Smooth muscle cell (in vitro differentiated cells): ENCODE data around the gene BFSP1. TPM values are rescaled to one million over a fixed set of nuclear protein-coding genes. Genes with fewer than 3 reads are reported as not detected.

Experiments used
- DNase-seq: peaks from one replicate; lab custom pipeline; 2025; ENCODE audit not compliant: unreplicated experiment; lab: John Stamatoyannopoulos, UW
- H2AFZ ChIP-seq: fragments of 200-600 bp; sonication (generic); 2 replicates; pipeline ENCODE4 v1.6.0; 2016; ENCODE audit warnings: antibody characterized with exemption, low read depth, mild to moderate bottlenecking
- H3F3A ChIP-seq: fragments of 200-600 bp; sonication (generic); 2 replicates; pipeline ENCODE4 v1.6.0; 2017; ENCODE audit warnings: antibody characterized with exemption, low read depth
- H3K27ac ChIP-seq: fragments of 200-600 bp; sonication (generic); 2 replicates; pipeline ENCODE4 v1.5.1; 2016; ENCODE audit warnings: low read depth, mild to moderate bottlenecking
- H3K27me3 ChIP-seq: fragments of 200-600 bp; sonication (generic); 2 replicates; pipeline ENCODE4 v1.6.1; 2016; ENCODE audit warnings: low read depth, mild to moderate bottlenecking
- H3K36me3 ChIP-seq: fragments of 200-600 bp; sonication (generic); 2 replicates; pipeline ENCODE4 v1.5.1; 2016; ENCODE audit warnings: low read depth
- H3K4me1 ChIP-seq: fragments of 200-600 bp; sonication (generic); 2 replicates; pipeline ENCODE4 v1.5.1; 2016; ENCODE audit warnings: low read depth
- H3K4me2 ChIP-seq: fragments of 200-600 bp; sonication (generic); 2 replicates; pipeline ENCODE4 v1.6.0; 2016; ENCODE audit warnings: mild to moderate bottlenecking
- H3K4me3 ChIP-seq: fragments of 200-600 bp; sonication (generic); 2 replicates; pipeline ENCODE4 v1.5.1; 2016; ENCODE audit warnings: mild to moderate bottlenecking
- H3K79me2 ChIP-seq: fragments of 200-600 bp; sonication (generic); 2 replicates; pipeline ENCODE4 v1.6.0; 2016; ENCODE audit warnings: low read depth, mild to moderate bottlenecking
- H3K9ac ChIP-seq: fragments of 200-600 bp; sonication (generic); 2 replicates; pipeline ENCODE4 v1.6.0; 2016; ENCODE audit warnings: low read depth
- H3K9me3 ChIP-seq: fragments of 200-600 bp; sonication (generic); replicated peaks from 2 replicates; pipeline ENCODE4 v1.5.1; 2016; ENCODE audit warnings: low read depth
- H4K20me1 ChIP-seq: fragments of 200-600 bp; sonication (generic); 2 replicates; pipeline ENCODE4 v1.6.0; 2016; ENCODE audit warnings: low read depth
- WGBS: methylation state at CpG from one replicate; pipeline ENCODE4 v1.1.7; 2016; ENCODE audit warnings: low lambda C conversion rate; 5-methylcytosine and 5-hydroxymethylcytosine counted together
- polyA plus RNA-seq: library from polyadenylated mRNA; unstranded; fragments of >200 nt; fragmentation: Nextera tagmentation; extraction: Ambion mirVana; gene quantifications from 2 replicates; pipeline ENCODE4 v1.2.1, GENCODE V29; 2016
- total RNA-seq: library from RNA; depleted of rRNA; stranded (reverse); fragments of >200 nt; gene quantifications from 2 replicates; pipeline ENCODE4 v1.2.3, GENCODE V29; 2014
- TF ChIP-seq, protein P1 (sequence below): fragments of 200-600 bp; sonication (generic); IDR thresholded peaks from 2 replicates; pipeline ENCODE4 v1.5.1; 2017; ENCODE audit warnings: borderline replicate concordance, mild to moderate bottlenecking, antibody characterized with exemption; ENCODE audit not compliant: insufficient read depth, poor library complexity, severe bottlenecking

Gene BFSP1
- total and polyA plus RNA-seq, 2 experiments from 2014 or later = 0.76 to 1.6 TPM

DNA sequence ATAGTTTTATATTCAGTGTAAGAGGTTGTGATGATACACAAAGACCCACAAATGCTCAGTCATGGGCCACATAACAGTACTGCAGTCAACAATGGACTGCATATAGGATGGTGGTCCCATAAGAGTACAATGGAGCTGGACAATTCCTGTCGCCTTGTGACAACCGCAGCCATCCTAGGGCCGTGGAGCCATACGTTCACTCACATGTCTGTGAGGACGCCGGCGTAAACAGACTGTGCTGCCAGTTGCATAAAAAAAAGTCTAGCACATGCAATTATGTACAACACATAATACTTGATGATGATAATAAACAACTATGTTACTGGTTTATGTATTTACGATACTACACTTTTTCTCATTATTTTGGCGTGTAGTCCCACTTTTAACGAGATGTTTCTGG, 30.9 kb downstream of the BFSP1 start:
- WGBS = 84% methylated on average over 10 of the region's 10 CpGs
- H3K27me3 ChIP-seq = no peaks in the 10 kb centered on the region
- no peaks in the 10 kb centered on the region for H3K4me1 ChIP-seq
- no peak overlapping the region for H3K27ac ChIP-seq
- TF ChIP-seq, protein P1, sequence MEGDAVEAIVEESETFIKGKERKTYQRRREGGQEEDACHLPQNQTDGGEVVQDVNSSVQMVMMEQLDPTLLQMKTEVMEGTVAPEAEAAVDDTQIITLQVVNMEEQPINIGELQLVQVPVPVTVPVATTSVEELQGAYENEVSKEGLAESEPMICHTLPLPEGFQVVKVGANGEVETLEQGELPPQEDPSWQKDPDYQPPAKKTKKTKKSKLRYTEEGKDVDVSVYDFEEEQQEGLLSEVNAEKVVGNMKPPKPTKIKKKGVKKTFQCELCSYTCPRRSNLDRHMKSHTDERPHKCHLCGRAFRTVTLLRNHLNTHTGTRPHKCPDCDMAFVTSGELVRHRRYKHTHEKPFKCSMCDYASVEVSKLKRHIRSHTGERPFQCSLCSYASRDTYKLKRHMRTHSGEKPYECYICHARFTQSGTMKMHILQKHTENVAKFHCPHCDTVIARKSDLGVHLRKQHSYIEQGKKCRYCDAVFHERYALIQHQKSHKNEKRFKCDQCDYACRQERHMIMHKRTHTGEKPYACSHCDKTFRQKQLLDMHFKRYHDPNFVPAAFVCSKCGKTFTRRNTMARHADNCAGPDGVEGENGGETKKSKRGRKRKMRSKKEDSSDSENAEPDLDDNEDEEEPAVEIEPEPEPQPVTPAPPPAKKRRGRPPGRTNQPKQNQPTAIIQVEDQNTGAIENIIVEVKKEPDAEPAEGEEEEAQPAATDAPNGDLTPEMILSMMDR = no peak
- H3K4me2 ChIP-seq = no peak overlapping the region
- no peak overlapping the region for H3K9ac ChIP-seq
- DNase-seq = no peak
- no peaks in the 10 kb centered on the region for H3K36me3 ChIP-seq
- H2AFZ ChIP-seq = no peak overlapping the region
- no peaks in the 10 kb centered on the region for H3K79me2 ChIP-seq
- no peak overlapping the region for H3K4me3 ChIP-seq
- H3K9me3 ChIP-seq = no peaks in the 10 kb centered on the region
- H4K20me1 ChIP-seq = no peaks in the 10 kb centered on the region
- no peaks in the 10 kb centered on the region for H3F3A ChIP-seq

DNA sequence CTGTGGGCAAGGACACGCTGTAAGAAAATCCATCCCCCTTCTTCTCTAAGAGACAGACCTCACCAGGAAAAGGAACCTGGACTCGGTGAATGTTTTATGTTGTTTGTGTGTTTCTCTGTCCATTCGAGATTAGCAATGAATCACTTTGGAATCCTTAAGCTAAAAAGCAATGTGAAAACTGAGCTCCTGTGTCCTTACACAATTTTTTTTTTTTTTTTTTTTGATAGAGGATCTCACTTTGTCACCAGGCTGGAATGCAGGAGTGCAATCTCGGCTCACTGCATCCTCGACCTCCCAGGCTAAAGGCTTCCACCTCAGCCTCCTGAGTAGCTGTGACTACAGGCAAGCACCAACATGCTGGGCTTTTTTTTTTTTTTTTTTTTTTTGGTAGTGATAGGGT, 32.1 kb downstream of the BFSP1 start:
- Histone ChIP-seq H2AFZ (no peak overlapping the region), H3K4me2 (no peak overlapping the region)
- DNase-seq = no peak

DNA sequence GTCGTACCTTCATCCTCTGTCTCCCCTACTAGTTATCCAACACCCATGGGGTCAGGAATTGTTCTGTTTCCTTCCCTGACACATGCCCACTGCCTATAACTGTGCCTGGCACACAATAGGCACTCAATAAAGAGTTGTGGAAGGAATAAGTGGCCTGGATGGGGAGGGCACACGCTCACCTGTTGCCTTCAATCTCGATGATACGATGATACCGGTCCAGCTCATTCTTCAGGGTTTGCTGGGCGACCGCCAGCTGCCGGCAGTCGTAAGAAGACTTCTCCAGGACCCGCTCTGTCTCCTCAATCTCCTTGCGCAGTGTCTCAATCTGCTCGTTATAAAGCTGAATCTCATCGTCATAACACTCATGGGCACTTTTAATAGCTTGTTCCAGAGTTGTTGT, 32.5 kb downstream of the BFSP1 start:
- no peaks in the 10 kb centered on the region for H4K20me1 ChIP-seq
- 90% methylated on average over 13 of the region's 13 CpGs for WGBS
- no peak for DNase-seq
- H3K27ac ChIP-seq = no peak overlapping the region
- H2AFZ ChIP-seq = no peak overlapping the region
- no peaks in the 10 kb centered on the region for H3K79me2 ChIP-seq
- H3K36me3 ChIP-seq = no peaks in the 10 kb centered on the region
- H3K9ac ChIP-seq = no peak overlapping the region
- H3K27me3 ChIP-seq = no peaks in the 10 kb centered on the region
- TF ChIP-seq, protein P1 = no peak
- H3K4me1 ChIP-seq = no peaks in the 10 kb centered on the region
- no peak overlapping the region for H3K4me3 ChIP-seq
- no peaks in the 10 kb centered on the region for H3F3A ChIP-seq
- no peaks in the 10 kb centered on the region for H3K9me3 ChIP-seq
- H3K4me2 ChIP-seq = no peak overlapping the region

More for the DNA sequence above, 32.1 kb downstream of the BFSP1 start:
- TF ChIP-seq, protein P1 = no peak
- no peak overlapping the region for H3K27ac ChIP-seq
- H3K27me3 ChIP-seq = no peaks in the 10 kb centered on the region
- H4K20me1 ChIP-seq = no peaks in the 10 kb centered on the region
- no peaks in the 10 kb centered on the region for H3K36me3 ChIP-seq
- no peaks in the 10 kb centered on the region for H3K79me2 ChIP-seq
- H3K4me3 ChIP-seq = no peak overlapping the region
- no peaks in the 10 kb centered on the region for H3K4me1 ChIP-seq
- 71% methylated on average over 5 of the region's 5 CpGs for WGBS
- H3F3A ChIP-seq = no peaks in the 10 kb centered on the region
- H3K9ac ChIP-seq = no peak overlapping the region
- H3K9me3 ChIP-seq = no peaks in the 10 kb centered on the region

DNA sequence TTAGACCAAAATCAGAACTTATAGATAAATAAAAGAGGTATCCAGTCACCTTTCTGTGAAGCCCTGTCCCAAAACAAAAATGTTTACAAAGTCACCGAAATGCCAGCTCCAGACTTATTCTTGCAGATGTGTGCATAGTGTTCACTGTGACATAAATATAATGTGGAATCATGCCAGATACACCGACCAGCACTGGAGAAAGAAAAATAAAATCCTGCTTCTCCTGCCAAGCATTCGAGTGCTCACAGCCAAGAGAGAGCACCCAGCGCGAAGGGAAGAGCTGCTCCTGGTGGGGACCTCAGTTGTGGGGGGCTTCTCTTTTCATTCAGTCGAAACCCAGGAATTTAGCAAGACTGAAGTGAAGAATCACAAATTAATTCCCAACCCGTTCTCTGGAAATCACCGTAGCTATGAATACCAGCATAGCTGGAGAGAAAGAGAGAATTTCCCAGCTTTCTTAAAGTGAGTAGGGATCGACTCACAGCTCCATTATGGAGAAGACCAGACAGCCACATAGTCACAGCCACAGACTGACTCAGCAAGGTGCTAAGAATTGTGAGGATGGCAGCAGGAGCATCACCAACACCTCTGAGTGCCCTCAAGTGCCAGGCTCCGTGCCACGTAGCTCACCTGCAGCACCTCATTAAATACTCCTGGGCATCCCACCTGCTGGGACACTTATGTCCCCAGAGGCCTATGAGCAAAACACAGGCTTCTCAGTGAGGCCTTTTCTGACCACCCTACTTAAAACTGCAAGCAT, 33.2 kb downstream of the BFSP1 start:
- H3K27me3 ChIP-seq = no peaks in the 10 kb centered on the region
- H3K4me1 ChIP-seq = no peaks in the 10 kb centered on the region
- no peak overlapping the region for H3K9ac ChIP-seq
- TF ChIP-seq, protein P1 = no peak
- H3F3A ChIP-seq = no peaks in the 10 kb centered on the region
- DNase-seq = no peak
- no peak overlapping the region for H3K27ac ChIP-seq
- H3K79me2 ChIP-seq = no peaks in the 10 kb centered on the region
- no peak overlapping the region for H2AFZ ChIP-seq
- no peak overlapping the region for H3K4me2 ChIP-seq
- H3K36me3 ChIP-seq = no peaks in the 10 kb centered on the region
- H3K9me3 ChIP-seq = no peaks in the 10 kb centered on the region
- H3K4me3 ChIP-seq = no peak overlapping the region
- no peaks in the 10 kb centered on the region for H4K20me1 ChIP-seq
- 77% methylated on average over 11 of the region's 11 CpGs for WGBS
